ENCODE results near the gene ADAMTS12.

The ADAMTS12 gene

GRCh38 chr5:33696411-33696810, 195.4 kb downstream of the ADAMTS12 start:
- no peak for DNase-seq

GRCh38 chr5:33692980-33693379, 198.8 kb downstream of the ADAMTS12 start:
- DNase-seq, result no peak

DNA sequence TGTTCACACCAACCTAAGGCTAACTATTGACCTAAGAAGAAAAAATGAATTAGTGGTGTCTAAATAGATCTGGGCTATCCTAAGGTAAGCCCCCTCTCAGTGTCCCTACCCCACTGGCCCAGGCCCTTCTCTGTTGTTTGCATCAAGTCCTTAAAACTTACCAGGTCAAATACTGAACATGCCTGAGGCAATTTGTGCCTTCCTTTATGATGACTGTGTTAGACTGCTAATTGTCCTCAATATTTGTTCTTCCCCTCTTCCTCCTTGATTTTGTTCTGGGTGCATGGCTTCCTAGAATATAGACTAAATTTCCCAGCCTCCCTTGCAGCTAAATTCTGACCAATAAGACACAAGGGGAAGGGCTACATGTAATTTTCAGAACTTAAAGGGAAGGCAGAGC, 199.9 kb downstream of the ADAMTS12 start:
- DNase-seq, result no peak

DNA sequence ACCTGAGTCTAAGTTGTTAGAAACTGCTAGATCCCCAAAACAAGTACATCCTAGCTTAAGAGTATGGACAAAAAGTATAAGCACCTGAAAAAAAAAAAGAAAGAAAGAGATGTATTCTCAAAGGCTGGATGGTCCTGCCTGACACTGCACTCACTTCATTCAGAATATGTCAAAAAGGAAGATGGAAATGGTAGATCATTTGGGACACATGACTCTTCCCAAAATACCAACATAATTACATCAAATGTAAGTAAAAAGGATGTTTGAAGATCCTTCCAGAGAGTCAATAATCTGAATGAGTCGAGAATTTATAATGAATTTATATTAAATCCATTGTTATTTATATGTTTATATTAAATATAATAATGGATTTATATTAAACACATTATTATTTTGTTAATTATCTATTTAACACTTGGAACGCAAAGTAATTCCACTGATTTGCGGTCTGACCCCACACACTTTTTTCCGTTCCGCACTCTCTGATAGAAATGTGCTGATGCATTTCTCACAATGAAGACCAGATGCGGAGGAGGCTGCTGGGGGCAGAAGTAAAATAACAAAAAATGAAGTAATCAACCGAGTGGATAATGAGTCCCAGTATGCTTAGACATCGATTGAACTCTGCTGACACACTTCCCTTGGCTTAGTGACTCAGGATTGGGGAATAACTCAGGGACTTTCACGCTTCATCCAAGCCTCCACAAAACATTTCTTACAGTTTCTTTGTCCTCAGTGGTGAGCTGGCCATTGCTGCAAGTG, 201.2 kb downstream of the ADAMTS12 start:
- DNase-seq, result no peak

GRCh38 chr5:33688526-33688925, 203.3 kb downstream of the ADAMTS12 start:
- no peak for DNase-seq

GRCh38 chr5:33688066-33688465, 203.7 kb downstream of the ADAMTS12 start:
- DNase-seq, result no peak

DNA sequence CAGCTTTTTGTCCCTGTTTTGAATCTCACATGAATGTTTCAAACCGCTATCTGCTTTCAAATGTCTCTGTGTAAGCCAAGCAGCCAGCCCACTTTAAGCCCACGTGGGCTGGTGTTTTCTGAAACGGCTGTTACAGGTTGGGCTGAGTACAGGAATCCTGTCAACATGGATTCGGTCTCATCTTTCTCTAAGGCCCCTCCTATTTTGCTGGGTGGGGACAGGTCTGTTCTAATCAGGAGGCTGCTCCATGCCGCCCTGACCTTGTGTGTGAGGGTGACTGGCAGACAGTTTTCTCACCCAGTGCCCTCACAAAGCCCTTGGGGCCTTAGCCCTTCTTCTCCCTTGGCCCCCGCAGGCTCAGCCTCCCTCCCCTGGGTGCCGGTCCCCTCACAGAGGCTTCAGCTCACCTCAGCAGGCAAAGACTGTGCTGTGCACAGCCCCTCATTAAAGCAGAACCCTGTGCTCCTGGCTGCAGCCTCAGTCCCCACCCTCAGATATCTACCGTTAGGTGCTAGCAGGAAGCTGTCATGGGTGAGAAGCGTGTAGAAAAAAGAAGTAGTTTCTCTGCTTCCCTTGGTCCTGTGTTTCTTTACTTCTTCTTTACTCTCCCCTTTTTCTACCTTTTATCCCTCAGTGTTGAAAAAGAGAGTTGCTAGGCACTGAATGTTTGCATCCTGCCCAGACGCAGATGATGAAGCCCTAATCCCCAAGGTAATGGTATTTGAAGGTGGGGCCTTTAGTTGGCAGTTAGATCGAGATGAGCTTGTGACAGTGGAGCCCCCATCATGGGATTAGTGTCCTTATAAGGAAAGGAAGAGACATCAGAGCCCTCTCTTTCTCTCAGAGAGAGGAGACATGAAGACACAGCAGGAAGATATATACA, 205.7 kb downstream of the ADAMTS12 start:
- no peak for DNase-seq

DNA sequence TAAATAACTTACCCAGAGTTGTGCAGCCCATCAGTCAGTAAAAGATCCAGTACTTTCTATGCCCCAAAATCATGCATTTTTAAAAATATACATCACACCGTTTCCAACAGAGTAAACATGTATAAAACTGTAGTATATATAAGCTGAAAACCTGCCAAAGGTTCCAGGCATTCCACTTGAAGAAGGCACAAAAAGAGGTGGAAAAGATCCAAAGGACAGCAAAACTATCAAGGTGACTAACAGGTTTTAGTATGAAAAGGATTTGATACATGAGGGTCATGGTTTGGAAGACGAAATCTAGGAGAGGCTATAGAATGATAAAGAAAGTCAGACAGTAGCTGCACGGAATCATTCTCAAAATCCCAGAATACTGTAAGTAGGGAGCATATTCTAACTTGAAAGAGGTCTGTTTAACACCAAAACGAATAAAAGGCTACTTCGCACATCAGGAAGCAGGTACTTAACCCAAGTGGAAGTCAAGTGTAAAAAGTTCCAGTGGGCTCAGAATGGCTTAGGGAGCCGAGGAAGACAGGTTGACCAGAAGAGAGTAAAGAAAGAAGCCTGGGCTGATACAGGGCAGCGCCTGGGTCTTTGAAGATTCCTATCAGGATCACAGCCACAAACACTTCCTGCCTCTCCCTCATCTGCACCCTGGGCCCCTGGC, 207.2 kb downstream of the ADAMTS12 start:
- DNase-seq, result no peak

DNA sequence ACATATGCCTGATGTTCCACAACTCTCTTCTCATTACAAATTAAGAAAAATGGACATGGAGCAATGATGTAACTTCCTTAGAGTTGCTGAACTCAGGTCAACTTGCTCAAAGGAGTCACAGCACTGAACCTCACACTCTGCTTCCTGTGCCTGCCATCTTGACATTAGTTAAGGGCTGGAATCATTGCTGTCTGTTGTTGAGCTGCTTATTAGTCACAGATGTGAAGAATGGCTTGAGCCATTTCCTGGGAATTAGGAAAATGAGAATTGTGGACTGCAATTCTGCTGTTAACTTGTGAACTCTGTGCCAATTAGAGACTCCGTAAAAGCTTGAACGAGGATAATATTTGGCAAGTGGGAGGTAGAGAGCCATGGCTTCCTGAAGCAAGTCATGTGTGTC, 212.0 kb downstream of the ADAMTS12 start:
- DNase-seq, result no peak

DNA sequence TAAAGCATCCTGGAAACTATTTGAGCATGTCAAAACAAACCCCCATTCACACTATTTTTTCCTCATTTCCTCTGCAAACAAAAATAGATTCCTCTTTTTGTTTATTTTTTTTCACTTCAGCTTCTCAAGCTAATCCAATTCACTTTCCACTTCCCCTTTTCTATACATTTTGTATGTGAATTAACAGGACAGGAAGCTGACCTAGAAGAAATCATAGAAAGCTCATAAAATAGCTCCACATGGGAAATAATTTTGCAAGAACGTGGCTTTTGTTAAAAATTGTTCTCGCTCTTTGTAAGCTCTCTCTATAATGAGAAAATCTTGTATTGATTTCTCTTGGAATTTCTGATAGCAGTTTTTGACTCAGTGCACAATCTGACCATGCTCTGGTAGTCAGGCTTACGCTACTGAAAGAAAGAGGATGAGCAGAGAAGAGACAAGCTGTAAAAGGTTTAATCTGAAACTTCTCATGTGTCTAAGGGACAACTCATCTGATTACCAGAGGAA, 215.8 kb downstream of the ADAMTS12 start:
- DNase-seq, result no peak

GRCh38 chr5:33671700-33672291, 220.0 kb downstream of the ADAMTS12 start:
- DNase-seq, result no peak

- no peak for DNase-seq
These were observed 228.9 kb downstream of the ADAMTS12 start for GRCh38 chr5:33662722-33663427.

DNA sequence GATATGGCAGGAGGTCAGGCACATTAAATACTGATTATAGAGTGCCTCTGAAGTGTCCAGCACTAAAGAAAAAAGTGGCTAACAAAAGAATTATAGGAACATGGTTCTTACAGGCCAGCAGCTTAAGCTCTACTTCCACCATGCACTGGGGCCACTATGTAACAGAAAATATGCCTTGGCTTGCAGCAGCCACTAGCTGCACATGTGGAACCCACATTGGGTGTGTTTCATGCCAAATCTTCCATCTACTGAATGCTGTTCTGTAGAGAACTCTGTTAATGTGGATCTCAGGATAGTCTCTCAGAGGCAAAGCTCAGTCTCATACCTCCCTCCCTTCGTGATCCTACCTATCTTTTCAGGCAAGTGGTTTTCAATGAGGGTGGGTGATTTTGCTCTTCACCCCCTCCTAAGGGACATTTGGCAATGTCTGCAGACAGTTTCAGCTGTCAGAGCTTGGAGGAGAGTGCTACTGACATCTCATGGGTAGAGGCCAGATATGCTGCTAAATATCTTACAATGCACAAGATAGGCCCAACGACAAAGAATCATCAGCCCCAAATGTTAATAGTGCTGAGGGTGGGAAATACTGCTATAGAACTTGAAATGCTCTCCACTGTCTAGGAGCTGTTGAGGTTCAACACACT, 232.1 kb downstream of the ADAMTS12 start:
- DNase-seq, result no peak

DNA sequence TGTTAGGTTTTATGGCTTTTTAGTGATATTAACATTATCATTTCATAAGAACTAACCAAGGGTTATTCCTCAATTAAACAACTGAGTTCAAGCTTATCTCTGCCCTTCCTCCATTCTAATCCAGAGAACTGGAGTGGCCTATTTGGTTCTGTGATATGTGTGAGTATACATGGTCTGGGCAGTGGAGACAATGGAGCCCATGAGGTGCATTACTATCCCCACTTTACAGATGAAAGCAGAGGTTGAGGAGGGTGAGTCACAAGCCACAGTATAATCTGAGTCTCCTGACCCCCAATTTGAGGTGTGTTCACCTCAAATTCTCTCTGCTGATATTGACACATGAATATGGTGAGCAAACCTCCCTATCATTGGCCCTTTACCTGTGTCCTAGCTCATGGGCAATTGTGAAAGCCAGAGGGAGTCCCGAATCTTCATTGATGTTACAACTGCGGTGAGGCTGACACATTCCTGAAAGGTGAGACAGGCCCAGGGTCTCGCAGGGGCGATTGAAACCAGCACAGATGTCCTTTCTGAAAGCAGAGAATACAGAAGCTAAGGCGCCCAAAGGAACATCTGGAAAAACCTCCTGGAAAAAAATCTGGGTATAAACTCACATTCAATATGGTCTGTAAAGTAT, 233.9 kb downstream of the ADAMTS12 start:
- DNase-seq, result no peak

GRCh38 chr5:33657176-33657575, 234.6 kb downstream of the ADAMTS12 start:
- DNase-seq, result no peak

DNA sequence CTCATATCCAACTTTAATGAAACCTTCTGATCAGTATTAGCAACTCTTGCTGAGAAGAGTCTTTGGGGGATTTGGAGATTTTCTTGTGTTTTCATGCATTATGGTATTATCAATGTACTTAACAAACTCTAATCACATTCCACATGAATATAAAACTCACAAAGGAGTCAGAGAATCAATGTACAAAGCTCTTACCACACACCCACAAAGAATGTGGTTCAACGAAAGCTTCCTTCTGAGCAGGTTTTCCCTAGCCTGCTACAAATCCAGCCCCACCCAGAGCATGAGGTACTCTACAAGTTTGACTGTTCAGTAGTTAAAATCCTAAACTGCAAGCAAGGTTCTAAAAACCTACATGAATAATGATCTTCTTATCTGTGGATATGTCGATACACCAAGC, 240.9 kb downstream of the ADAMTS12 start:
- DNase-seq, result no peak

GRCh38 chr5:33649549-33650482, 242.0 kb downstream of the ADAMTS12 start:
- DNase-seq, result no peak

DNA sequence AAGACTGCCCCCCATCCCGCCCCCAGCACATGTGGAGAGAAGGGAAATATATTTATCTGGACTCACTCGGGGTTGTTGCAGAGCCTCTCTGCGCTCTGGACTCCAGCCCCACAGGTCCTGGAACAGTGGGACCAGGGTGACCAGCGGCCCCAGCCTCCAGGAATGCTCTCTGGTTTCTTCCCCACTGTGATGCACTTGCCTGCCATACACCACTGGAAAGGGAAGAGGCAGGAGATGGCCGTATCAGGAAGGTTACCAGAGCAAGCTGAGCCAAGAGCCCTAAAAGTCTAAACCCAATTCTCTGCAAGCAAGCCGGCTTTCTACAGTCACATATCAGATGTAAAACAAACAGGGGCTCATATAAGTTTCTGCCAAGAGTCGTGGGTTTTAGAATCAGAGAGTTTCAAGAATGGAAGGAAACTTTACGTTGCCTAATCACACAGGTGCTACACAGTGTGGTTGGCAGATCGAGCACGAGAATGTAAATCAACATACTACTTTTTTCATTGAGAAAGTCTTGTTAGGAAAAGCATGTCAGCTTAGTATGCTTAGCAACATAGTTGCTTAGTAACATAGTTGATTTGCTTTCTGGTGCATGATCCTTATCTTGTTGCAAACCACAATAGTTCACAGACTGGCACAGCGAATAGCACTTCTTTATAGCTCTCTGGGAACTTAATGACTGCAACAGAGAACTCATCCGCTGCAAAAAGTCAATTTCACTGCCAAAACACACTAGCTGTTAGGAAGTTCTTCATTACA, 249.9 kb downstream of the ADAMTS12 start:
- no peak for DNase-seq

- DNase-seq, result no peak
These were observed 252.3 kb downstream of the ADAMTS12 start for GRCh38 chr5:33639474-33639873.

All from NCI-H1436 (cell line).